Transverse colon (tissue), 3 donors: ENCODE data around the gene RAB13.

ENCODE experiments used
- POLR2A ChIP-seq: fragments of 450-650 bp; IDR thresholded peaks from one replicate; pipeline ENCODE4 v1.6.1; 2016; ENCODE audit warnings: antibody characterized with exemption, mild to moderate bottlenecking, moderate library complexity
- TF ChIP-seq, protein P1 (sequence below), 5 experiments: fragments of 200-600 bp in 3 of 5; fragments of 450-650 bp in 2 of 5; sonication (generic) in 3 of 5; IDR thresholded peaks; 1 replicate in 2 of 5; 2 replicates in 3 of 5; pipeline ENCODE4 v1.5.1; 2016 to 2017; ENCODE audit warnings: antibody characterized with exemption in 5 of 5, inconsistent platforms in 3 of 5, mild to moderate bottlenecking in 2 of 5, moderate library complexity in 1 of 5

- TF ChIP-seq, protein P1, sequence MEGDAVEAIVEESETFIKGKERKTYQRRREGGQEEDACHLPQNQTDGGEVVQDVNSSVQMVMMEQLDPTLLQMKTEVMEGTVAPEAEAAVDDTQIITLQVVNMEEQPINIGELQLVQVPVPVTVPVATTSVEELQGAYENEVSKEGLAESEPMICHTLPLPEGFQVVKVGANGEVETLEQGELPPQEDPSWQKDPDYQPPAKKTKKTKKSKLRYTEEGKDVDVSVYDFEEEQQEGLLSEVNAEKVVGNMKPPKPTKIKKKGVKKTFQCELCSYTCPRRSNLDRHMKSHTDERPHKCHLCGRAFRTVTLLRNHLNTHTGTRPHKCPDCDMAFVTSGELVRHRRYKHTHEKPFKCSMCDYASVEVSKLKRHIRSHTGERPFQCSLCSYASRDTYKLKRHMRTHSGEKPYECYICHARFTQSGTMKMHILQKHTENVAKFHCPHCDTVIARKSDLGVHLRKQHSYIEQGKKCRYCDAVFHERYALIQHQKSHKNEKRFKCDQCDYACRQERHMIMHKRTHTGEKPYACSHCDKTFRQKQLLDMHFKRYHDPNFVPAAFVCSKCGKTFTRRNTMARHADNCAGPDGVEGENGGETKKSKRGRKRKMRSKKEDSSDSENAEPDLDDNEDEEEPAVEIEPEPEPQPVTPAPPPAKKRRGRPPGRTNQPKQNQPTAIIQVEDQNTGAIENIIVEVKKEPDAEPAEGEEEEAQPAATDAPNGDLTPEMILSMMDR (IDR thresholded peaks at IDR 0.05), result no peak
- TF ChIP-seq POLR2A, result no peak
Observed at GRCh38 chr1:154006136-154006535, 20.0 kb upstream of the RAB13 start.
